ENCODE measurements around the gene PIGN.

DNA sequence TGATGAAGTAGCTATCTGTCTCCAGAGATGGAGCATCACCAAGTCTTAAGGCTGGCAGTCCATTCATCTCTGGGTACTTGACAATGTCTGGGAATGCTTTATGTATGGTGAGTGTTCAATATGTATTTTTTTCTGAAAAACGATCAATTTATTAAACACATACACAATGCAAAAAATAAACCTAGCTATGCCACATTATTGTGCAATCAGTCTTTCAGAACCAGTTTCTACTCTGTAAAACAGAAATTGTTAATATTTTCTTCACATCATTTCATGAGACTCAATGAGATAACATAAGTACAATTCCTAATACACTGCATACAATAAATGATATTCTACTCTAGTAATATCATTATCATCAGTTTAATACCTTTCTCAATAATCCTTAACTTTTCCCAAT is 122.5 kb downstream of the PIGN start:
- TF ChIP-seq, protein P1, sequence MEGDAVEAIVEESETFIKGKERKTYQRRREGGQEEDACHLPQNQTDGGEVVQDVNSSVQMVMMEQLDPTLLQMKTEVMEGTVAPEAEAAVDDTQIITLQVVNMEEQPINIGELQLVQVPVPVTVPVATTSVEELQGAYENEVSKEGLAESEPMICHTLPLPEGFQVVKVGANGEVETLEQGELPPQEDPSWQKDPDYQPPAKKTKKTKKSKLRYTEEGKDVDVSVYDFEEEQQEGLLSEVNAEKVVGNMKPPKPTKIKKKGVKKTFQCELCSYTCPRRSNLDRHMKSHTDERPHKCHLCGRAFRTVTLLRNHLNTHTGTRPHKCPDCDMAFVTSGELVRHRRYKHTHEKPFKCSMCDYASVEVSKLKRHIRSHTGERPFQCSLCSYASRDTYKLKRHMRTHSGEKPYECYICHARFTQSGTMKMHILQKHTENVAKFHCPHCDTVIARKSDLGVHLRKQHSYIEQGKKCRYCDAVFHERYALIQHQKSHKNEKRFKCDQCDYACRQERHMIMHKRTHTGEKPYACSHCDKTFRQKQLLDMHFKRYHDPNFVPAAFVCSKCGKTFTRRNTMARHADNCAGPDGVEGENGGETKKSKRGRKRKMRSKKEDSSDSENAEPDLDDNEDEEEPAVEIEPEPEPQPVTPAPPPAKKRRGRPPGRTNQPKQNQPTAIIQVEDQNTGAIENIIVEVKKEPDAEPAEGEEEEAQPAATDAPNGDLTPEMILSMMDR (IDR thresholded peaks at IDR 0.05): no peak
- no peak for TF ChIP-seq POLR2AphosphoS5 (IDR thresholded peaks at IDR 0.05)

Measured in esophagus muscularis mucosa (tissue), 3 donors.